Adrenal gland (tissue), 5 donors: ENCODE measurements around the gene PLA1A.

Experiments used
- POLR2A ChIP-seq, 2 donors: fragments of 450-650 bp; IDR thresholded peaks; one replicate each; pipeline ENCODE4 v1.6.1; 2017; ENCODE audit warnings: antibody characterized with exemption in 2 of 2, mild to moderate bottlenecking in 2 of 2, moderate library complexity in 1 of 2
- TF ChIP-seq, protein P1 (sequence below), 6 experiments: fragments of 450-650 bp in 4 of 6; fragments of 200-600 bp in 2 of 6; sonication (generic) in 1 of 6; IDR thresholded peaks; 1 replicate in 5 of 6; 2 replicates in 1 of 6; pipeline versions ENCODE4 v1.5.1 to v1.8.0; 2016 to 2021; ENCODE audit warnings: antibody characterized with exemption in 6 of 6, mild to moderate bottlenecking in 2 of 6, moderate library complexity in 1 of 6
- donor health status: DM: no; HTN: no; CAD: no.

DNA sequence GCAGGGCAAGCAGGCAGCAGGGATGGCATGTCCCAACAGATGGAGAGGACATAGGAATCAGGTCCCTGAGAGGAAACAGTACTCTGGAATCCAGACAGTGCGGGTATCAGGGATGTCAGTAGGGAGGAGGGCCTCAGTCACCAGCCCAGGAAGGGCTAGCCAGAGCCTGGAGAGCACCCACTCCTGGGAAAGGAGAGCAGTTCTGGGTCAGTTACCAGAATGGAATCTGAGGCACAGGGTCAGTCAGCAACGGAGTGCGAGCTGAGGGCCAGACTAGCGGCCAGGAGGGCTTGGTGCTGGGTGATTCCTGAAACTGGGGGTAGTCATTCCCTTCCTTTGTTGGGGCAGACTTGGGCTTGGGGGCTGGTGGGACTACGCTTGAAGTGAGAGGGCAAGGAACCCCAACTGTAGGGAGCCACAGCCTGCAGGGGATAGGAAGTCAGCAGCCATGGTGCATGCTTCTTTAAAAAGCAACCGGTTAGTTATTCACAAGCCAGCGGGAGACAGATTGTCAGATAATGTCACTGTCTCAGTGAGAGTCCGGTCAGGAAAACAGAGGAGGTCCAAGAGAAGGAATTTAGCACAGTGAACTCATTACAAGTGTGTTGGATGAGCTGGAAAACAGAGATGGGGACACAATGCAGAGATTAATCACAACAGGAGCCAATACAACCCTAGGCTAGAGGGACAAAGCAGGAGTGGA is 27.9 kb downstream of the PLA1A start:
- TF ChIP-seq, protein P1, sequence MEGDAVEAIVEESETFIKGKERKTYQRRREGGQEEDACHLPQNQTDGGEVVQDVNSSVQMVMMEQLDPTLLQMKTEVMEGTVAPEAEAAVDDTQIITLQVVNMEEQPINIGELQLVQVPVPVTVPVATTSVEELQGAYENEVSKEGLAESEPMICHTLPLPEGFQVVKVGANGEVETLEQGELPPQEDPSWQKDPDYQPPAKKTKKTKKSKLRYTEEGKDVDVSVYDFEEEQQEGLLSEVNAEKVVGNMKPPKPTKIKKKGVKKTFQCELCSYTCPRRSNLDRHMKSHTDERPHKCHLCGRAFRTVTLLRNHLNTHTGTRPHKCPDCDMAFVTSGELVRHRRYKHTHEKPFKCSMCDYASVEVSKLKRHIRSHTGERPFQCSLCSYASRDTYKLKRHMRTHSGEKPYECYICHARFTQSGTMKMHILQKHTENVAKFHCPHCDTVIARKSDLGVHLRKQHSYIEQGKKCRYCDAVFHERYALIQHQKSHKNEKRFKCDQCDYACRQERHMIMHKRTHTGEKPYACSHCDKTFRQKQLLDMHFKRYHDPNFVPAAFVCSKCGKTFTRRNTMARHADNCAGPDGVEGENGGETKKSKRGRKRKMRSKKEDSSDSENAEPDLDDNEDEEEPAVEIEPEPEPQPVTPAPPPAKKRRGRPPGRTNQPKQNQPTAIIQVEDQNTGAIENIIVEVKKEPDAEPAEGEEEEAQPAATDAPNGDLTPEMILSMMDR (IDR thresholded peaks at IDR 0.05): no peak
- no peak for TF ChIP-seq POLR2A (IDR thresholded peaks at IDR 0.05)
